Right renal pelvis (tissue), 4 donors: ENCODE measurements around the gene CAPS. TPM values are rescaled to one million over a fixed set of nuclear protein-coding genes. Genes with fewer than 3 reads are reported as not detected.

ENCODE experiments used
- DNase-seq, 4 donors: peaks; one replicate each; pipeline ENCODE4 v3.0.0-alpha.2; 2013; ENCODE audit warnings: low read depth in 4 of 4, low spot score in 3 of 4, missing footprints in 1 of 4
- polyA plus RNA-seq, 4 donors: library from polyadenylated mRNA; unstranded; fragments of 120-200 nt; gene quantifications; one replicate each; pipeline ENCODE4 v1.2.1, GENCODE V29; 2013; ENCODE audit not compliant: insufficient read length in 4 of 4

CAPS gene
- polyA plus RNA-seq, 4 donors: 23.3 to 44.2 (median 29.1) TPM

GRCh38 chr19:5932609-5933262, 18.7 kb downstream of the CAPS start:
- no peak for DNase-seq

- DNase-seq: no peak
Observed at GRCh38 chr19:5933391-5934068, 19.5 kb downstream of the CAPS start.

- no peak for DNase-seq
Observed at GRCh38 chr19:5934069-5934401, 20.0 kb downstream of the CAPS start.

GRCh38 chr19:5934774-5935472, 20.9 kb downstream of the CAPS start:
- no peak for DNase-seq

- DNase-seq: no peak
Observed at GRCh38 chr19:5935473-5936291, 21.6 kb downstream of the CAPS start.

- DNase-seq: no peak
Observed at GRCh38 chr19:5936292-5936592, 22.2 kb downstream of the CAPS start.

GRCh38 chr19:5937550-5937949, 23.5 kb downstream of the CAPS start:
- DNase-seq: no peak

GRCh38 chr19:5940260-5941208, 26.5 kb downstream of the CAPS start:
- no peak for DNase-seq

- DNase-seq: no peak
Observed at GRCh38 chr19:5941673-5942072, 27.6 kb downstream of the CAPS start.

- DNase-seq: no peak
Observed at GRCh38 chr19:5943045-5943444, 29.0 kb downstream of the CAPS start.

GRCh38 chr19:5943623-5944022, 29.6 kb downstream of the CAPS start:
- DNase-seq: no peak

- DNase-seq: no peak
Observed at GRCh38 chr19:5947435-5947834, 33.4 kb downstream of the CAPS start.

GRCh38 chr19:5948752-5949564, 34.9 kb downstream of the CAPS start:
- no peak for DNase-seq

GRCh38 chr19:5949792-5950305, 35.8 kb downstream of the CAPS start:
- DNase-seq: no peak

GRCh38 chr19:5950741-5951140, 36.7 kb downstream of the CAPS start:
- no peak for DNase-seq

- no peak for DNase-seq
Observed at GRCh38 chr19:5951338-5951861, 37.3 kb downstream of the CAPS start.

- DNase-seq: no peak
Observed at GRCh38 chr19:5952193-5953029, 38.4 kb downstream of the CAPS start.

GRCh38 chr19:5953030-5953589, 39.1 kb downstream of the CAPS start:
- no peak for DNase-seq
